LNCaP clone FGC (cell line): ENCODE measurements around the gene SLC7A14.

ENCODE experiments used
- DNase-seq: peaks from one replicate; pipeline ENCODE4 v3.0.0-alpha.2; 2011; ENCODE audit warnings: low read depth
- H3K4me3 ChIP-seq: 2 replicates; pipeline ENCODE4 v1.5.1; 2011; ENCODE audit warnings: mild to moderate bottlenecking, low read depth, low read length, control low read depth
- TF ChIP-seq, protein P1 (sequence below): IDR thresholded peaks from 2 replicates; pipeline ENCODE4 v1.5.1; 2012; ENCODE audit warnings: mild to moderate bottlenecking; ENCODE audit not compliant: control insufficient read depth, insufficient read depth; ENCODE audit errors: extremely low read depth

SLC7A14 gene

DNA sequence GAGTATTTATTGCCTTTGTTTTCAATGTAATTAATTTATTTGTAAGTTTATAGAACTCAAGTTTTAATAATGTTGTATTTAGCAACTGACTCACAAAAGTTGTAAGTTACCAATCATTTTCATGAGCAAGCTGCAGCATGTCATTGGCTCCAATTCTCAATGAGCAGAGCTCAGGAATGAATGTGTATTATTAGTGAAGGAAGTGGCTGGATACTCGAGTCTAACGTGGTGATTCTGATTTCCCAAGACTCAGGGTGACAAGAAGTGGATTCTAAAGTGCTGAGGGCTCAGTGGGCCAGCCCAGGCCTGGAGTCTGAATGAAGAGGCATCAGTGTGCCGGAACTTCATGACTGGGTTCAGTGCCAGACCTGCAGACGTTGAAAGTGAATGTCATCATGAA lies 127.6 kb downstream of the SLC7A14 start:
- DNase-seq = no peak
- no peak overlapping the region for H3K4me3 ChIP-seq
- TF ChIP-seq, protein P1, sequence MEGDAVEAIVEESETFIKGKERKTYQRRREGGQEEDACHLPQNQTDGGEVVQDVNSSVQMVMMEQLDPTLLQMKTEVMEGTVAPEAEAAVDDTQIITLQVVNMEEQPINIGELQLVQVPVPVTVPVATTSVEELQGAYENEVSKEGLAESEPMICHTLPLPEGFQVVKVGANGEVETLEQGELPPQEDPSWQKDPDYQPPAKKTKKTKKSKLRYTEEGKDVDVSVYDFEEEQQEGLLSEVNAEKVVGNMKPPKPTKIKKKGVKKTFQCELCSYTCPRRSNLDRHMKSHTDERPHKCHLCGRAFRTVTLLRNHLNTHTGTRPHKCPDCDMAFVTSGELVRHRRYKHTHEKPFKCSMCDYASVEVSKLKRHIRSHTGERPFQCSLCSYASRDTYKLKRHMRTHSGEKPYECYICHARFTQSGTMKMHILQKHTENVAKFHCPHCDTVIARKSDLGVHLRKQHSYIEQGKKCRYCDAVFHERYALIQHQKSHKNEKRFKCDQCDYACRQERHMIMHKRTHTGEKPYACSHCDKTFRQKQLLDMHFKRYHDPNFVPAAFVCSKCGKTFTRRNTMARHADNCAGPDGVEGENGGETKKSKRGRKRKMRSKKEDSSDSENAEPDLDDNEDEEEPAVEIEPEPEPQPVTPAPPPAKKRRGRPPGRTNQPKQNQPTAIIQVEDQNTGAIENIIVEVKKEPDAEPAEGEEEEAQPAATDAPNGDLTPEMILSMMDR = no peak

DNA sequence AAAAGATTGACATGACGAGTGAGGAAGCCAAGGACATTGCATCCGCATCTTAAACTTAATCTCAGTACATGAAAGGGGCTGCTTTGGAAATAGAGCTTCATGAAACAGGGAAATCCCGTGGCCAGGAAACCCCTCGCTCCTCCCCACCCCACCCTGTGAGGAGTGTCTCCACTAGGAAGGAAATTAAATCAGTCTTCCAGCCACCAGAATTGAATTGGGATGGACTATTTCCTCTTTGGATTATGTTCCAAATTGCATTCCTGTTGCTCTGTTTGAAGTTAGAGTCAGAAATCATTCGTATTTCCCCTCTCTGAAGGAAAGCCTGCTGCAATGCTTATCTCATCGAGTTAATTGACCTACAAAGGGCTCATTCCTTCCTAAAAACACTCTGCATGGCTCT lies 131.4 kb downstream of the SLC7A14 start:
- DNase-seq = no peak
- TF ChIP-seq, protein P1 = no peak
- no peak overlapping the region for H3K4me3 ChIP-seq

DNA sequence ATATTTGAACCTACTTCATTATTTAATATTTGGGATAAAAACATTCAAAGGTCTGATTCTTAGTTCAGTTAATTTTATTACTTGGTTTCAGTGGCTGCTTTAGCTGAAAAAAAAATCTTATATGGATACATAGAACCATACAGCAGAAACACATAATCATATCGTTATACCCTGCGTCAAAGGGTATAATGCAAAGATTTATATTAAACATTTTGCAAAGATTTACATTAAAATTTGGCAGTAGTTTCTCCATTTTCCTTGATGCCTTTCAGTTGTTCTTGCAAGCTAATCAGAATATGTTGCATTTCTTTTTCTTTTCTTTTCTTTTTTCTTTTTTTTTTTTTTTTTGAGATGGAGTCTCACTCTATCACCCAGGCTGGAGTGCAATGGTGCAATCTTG lies 135.8 kb downstream of the SLC7A14 start:
- DNase-seq = no peak
- no peak overlapping the region for H3K4me3 ChIP-seq
- TF ChIP-seq, protein P1 = no peak

DNA sequence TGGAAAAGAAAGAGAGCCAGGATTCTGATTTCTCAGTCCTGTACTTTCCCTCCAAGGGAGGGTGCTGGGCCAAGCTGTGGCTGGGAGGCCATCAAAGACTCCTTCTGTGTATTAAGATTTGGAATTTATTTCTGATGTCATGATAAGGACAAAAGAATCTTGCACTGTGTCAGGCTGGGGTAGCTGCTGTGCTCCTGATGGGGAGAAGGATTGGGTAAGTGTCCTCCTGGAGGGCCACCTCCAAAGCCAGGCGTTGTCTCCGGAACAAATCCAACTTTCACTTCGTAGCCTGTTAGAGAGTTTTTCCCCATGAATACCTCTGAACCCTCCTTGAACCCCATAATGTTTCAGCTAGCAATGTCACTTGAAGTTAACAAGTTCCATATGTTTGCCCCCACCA lies 137.3 kb downstream of the SLC7A14 start:
- H3K4me3 ChIP-seq = no peak overlapping the region
- TF ChIP-seq, protein P1 = no peak
- DNase-seq = no peak

DNA sequence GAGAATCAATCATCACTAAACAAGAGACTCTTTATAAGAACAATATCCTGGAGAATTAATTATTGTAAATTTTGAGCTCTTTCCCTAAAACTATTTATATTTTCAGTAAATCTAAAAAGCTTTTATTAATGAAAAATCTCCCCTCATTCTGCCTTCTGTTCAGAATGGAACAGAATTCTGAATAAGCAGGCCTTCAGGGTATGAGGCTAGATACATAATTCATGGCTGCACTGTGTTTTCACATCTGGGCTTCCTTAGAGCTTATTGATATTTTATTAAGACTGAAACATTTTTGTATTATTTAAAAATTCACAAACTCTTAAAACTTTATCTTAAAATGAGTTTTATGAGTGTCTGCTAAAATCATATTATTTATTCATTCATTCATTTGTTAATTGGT lies 142.4 kb downstream of the SLC7A14 start:
- TF ChIP-seq, protein P1 = no peak
- no peak overlapping the region for H3K4me3 ChIP-seq
- DNase-seq = no peak

DNA sequence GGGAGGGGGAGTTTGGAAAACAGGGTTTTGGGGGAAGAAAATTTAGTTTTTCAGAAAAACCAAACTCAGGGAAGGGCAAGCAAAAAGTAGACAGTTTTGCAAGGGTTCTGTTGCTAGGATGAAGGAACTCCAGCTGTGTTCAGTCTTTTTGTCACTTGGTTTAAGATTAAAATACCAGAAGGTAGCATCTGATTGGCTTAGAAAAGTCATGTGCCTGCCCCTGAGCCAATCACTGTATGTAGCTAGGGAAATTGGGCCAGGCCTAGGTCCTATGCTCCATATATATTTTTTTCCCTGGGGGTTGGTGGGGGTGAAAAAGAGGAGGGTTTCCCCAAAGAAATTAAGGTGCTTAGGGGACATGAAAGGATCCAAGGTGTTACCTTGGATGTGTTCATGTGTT lies 142.9 kb downstream of the SLC7A14 start:
- TF ChIP-seq, protein P1 = no peak
- no peak for DNase-seq
- no peak overlapping the region for H3K4me3 ChIP-seq

DNA sequence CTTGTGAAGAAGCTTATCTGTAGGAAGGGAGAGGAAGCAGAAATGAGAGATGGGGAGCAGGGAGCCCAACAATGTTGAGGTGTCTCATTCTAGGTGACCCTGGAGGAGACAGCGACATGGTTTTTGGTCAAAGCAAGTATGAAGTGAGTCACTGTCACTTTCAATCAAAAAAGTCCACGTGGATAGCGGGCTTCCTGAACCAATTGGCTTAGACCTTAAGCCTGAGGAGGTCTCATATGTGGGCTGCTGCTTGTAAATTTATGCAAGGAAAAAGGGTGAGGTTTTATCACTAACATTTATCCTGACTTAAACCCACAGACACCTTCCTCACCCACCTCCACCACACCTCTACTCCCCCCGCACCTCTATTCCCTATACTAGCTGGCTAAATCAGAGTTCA lies 144.5 kb downstream of the SLC7A14 start:
- TF ChIP-seq, protein P1 = no peak
- H3K4me3 ChIP-seq = no peak overlapping the region
- no peak for DNase-seq
